ENCODE measurements around the gene GRIK5.
A peak's percentile ranks its signal among the peaks of the same experiment; 100 is the strongest.

GRIK5 gene

DNA sequence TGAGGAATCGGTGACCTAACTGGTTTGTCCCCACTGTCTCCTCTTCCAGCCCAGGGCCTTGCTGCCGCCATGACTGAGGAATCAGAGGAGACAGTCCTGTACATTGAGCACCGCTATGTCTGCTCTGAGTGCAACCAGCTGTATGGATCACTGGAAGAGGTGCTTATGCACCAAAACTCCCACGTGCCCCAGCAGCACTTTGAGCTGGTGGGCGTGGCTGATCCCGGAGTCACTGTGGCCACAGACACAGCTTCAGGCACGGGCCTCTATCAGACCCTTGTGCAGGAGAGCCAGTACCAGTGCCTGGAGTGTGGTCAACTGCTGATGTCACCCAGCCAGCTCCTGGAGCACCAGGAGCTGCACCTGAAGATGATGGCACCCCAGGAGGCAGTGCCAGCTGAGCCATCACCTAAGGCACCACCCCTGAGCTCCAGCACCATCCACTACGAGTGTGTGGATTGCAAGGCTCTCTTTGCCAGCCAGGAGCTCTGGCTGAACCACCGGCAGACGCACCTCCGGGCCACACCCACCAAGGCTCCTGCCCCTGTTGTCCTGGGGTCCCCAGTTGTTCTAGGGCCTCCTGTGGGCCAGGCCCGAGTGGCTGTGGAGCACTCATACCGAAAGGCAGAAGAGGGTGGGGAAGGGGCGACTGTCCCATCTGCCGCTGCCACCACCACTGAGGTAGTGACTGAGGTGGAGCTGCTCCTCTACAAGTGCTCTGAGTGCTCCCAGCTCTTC is 8.7 kb upstream of the GRIK5 start:
- TF ChIP-seq, protein P1, sequence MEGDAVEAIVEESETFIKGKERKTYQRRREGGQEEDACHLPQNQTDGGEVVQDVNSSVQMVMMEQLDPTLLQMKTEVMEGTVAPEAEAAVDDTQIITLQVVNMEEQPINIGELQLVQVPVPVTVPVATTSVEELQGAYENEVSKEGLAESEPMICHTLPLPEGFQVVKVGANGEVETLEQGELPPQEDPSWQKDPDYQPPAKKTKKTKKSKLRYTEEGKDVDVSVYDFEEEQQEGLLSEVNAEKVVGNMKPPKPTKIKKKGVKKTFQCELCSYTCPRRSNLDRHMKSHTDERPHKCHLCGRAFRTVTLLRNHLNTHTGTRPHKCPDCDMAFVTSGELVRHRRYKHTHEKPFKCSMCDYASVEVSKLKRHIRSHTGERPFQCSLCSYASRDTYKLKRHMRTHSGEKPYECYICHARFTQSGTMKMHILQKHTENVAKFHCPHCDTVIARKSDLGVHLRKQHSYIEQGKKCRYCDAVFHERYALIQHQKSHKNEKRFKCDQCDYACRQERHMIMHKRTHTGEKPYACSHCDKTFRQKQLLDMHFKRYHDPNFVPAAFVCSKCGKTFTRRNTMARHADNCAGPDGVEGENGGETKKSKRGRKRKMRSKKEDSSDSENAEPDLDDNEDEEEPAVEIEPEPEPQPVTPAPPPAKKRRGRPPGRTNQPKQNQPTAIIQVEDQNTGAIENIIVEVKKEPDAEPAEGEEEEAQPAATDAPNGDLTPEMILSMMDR (conservative IDR thresholded peaks at IDR 0.05; ENCODE audit: low read length), result no peak
- no peak for TF ChIP-seq EZH2phosphoT487 (IDR thresholded peaks at IDR 0.05; ENCODE audit: borderline replicate concordance)
- H3K79me2 ChIP-seq (ENCODE audit: insufficient read depth, low read length), result peaks cover 67% of the 10 kb centered on the region
- H3K9me3 ChIP-seq (ENCODE audit: insufficient read depth, low read depth, low read length), result no peaks in the 10 kb centered on the region
- no peaks in the 10 kb centered on the region for H3K27me3 ChIP-seq (ENCODE audit: insufficient read depth, low read length, poor library complexity, severe bottlenecking)
- no peaks in the 10 kb centered on the region for H3K9me2 ChIP-seq (replicated peaks; ENCODE audit: low read depth, low read length)
- H2AFZ ChIP-seq (ENCODE audit: low read length), result no peak overlapping the region
- no peak overlapping the region for H3K4me3 ChIP-seq (ENCODE audit: low read length, poor library complexity, severe bottlenecking)
- H3K36me3 ChIP-seq (ENCODE audit: insufficient read depth, low read length), result peaks cover 38% of the 10 kb centered on the region; the same call in 1 of the 2 replicates
- peaks cover 15% of the 10 kb centered on the region for H3K4me1 ChIP-seq (ENCODE audit: insufficient read depth, low read length, poor library complexity, severe bottlenecking)
- peak overlapping the region; percentile 91 for H3K4me2 ChIP-seq (ENCODE audit: low read depth, low read length, poor library complexity, severe bottlenecking)
- H3F3A ChIP-seq (ENCODE audit: low read depth), result no peaks in the 10 kb centered on the region
- H3K9ac ChIP-seq (ENCODE audit: low read depth, low read length, poor library complexity, severe bottlenecking), result no peak overlapping the region
- H4K20me1 ChIP-seq (ENCODE audit: insufficient read depth, low read length, poor library complexity, severe bottlenecking), result peaks cover 52% of the 10 kb centered on the region

DNA sequence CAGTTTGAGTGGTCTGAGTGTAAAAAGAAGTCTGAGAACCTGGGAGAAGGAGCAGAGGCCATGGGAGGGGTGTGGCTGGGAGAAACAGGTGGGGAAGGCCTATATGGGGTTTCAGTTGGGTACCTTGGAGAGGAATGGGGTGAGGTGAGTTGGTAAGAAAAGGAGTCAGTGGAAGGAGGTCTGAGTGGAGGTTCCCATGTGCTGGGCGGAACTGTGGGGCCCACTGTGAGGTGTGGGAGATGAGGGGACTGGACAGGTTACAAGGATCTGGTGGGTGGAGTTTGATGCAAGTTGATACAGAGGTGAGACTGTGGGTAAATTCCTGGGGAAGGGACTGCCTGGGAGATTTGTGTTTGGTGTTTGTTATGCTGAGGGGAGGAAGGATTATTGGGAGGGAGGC is 8.1 kb upstream of the GRIK5 start:
- no peaks in the 10 kb centered on the region for H3K27me3 ChIP-seq (ENCODE audit: insufficient read depth, low read length, poor library complexity, severe bottlenecking)
- peaks cover 67% of the 10 kb centered on the region for H3K79me2 ChIP-seq (ENCODE audit: insufficient read depth, low read length)
- peak overlapping the region; percentile 93 for H3K9ac ChIP-seq (ENCODE audit: low read depth, low read length, poor library complexity, severe bottlenecking)
- no peak overlapping the region for H2AFZ ChIP-seq (ENCODE audit: low read length)
- TF ChIP-seq, protein P1 (conservative IDR thresholded peaks at IDR 0.05; ENCODE audit: low read length), result no peak
- no peak for TF ChIP-seq EZH2phosphoT487 (IDR thresholded peaks at IDR 0.05; ENCODE audit: borderline replicate concordance)
- no peaks in the 10 kb centered on the region for H3K9me3 ChIP-seq (ENCODE audit: insufficient read depth, low read depth, low read length)
- H3K36me3 ChIP-seq (ENCODE audit: insufficient read depth, low read length), result peaks cover 38% of the 10 kb centered on the region; the same call in 1 of the 2 replicates
- peak overlapping the region; percentile 93 for H3K4me3 ChIP-seq (ENCODE audit: low read length, poor library complexity, severe bottlenecking)
- H3K4me1 ChIP-seq (ENCODE audit: insufficient read depth, low read length, poor library complexity, severe bottlenecking), result peaks cover 15% of the 10 kb centered on the region
- H3F3A ChIP-seq (ENCODE audit: low read depth), result no peaks in the 10 kb centered on the region
- no peaks in the 10 kb centered on the region for H3K9me2 ChIP-seq (replicated peaks; ENCODE audit: low read depth, low read length)
- peaks cover 52% of the 10 kb centered on the region for H4K20me1 ChIP-seq (ENCODE audit: insufficient read depth, low read length, poor library complexity, severe bottlenecking)
- peak overlapping the region; percentile 91 for H3K4me2 ChIP-seq (ENCODE audit: low read depth, low read length, poor library complexity, severe bottlenecking)

DNA sequence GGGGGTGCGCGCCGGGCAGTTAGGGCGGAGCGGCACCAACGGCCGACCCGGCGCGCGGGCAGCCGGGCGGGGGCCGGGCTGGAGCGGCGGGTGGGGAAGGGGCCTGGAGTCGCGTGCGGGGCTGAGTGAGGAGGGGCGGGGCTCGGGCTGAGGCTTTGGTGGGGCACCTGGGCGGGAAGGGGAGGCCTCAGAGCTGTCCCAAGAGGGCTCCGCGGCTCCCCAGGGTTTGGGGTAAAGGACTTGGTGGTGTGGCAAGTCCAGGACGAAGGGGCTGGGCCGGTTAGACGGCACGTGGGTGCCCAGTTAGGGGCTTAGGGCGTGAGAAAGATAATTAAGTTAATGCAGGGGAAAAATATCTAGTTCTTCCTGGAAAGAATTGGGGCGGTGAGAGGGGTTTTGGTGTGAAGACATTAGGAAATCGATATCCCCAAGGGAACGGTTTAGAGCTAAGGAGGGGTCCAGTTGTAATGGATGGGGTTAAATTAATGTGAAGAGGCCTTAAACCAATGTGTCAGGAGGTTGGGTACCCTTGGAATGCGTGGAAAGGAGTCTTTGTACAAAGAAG is 6.5 kb upstream of the GRIK5 start:
- peaks cover 30% of the 10 kb centered on the region; the same call in 1 of the 2 replicates for H3K36me3 ChIP-seq (ENCODE audit: insufficient read depth, low read length)
- TF ChIP-seq, protein P1 (conservative IDR thresholded peaks at IDR 0.05; ENCODE audit: low read length), result no peak
- TF ChIP-seq EZH2phosphoT487 (IDR thresholded peaks at IDR 0.05; ENCODE audit: borderline replicate concordance), result no peak
- peak overlapping the region; percentile 93 for H3K4me3 ChIP-seq (ENCODE audit: low read length, poor library complexity, severe bottlenecking)
- H3K9me2 ChIP-seq (replicated peaks; ENCODE audit: low read depth, low read length), result no peaks in the 10 kb centered on the region
- H3K9me3 ChIP-seq (ENCODE audit: insufficient read depth, low read depth, low read length), result no peaks in the 10 kb centered on the region
- H3K4me1 ChIP-seq (ENCODE audit: insufficient read depth, low read length, poor library complexity, severe bottlenecking), result peaks cover 15% of the 10 kb centered on the region
- H3K79me2 ChIP-seq (ENCODE audit: insufficient read depth, low read length), result peaks cover 62% of the 10 kb centered on the region
- H2AFZ ChIP-seq (ENCODE audit: low read length), result no peak overlapping the region
- H3K9ac ChIP-seq (ENCODE audit: low read depth, low read length, poor library complexity, severe bottlenecking), result peak overlapping the region; percentile 93
- H3K4me2 ChIP-seq (ENCODE audit: low read depth, low read length, poor library complexity, severe bottlenecking), result peak overlapping the region; percentile 91
- H3K27me3 ChIP-seq (ENCODE audit: insufficient read depth, low read length, poor library complexity, severe bottlenecking), result no peaks in the 10 kb centered on the region
- H4K20me1 ChIP-seq (ENCODE audit: insufficient read depth, low read length, poor library complexity, severe bottlenecking), result peaks cover 52% of the 10 kb centered on the region
- H3F3A ChIP-seq (ENCODE audit: low read depth), result no peaks in the 10 kb centered on the region
